Aorta (tissue), 5 donors: ENCODE results near the gene ERI3. TPM values are rescaled to one million over a fixed set of nuclear protein-coding genes. Genes with fewer than 3 reads are reported as not detected.
A peak's percentile ranks its signal among the peaks of the same experiment; 100 is the strongest.

ENCODE experiments used
- ATAC-seq: fragments of 200-7000 bp; cut with Tn5 transposase; one replicate; pipeline ENCODE4 v1.9.1; 2022; ENCODE audit warnings: moderate library complexity; ENCODE audit not compliant: low FRiP score
- DNase-seq, 2 donors: peaks; one replicate each; pipeline ENCODE4 v3.0.0-alpha.2; 2020
- H3K27ac ChIP-seq, 2 donors: one replicate each; pipeline ENCODE4 v1.5.1; 2013; ENCODE audit warnings: low read length in 2 of 2, mild to moderate bottlenecking in 2 of 2, moderate library complexity in 2 of 2, control low read depth in 1 of 2, inconsistent platforms in 1 of 2, low read depth in 1 of 2
- H3K27me3 ChIP-seq, 2 donors: one replicate each; pipeline ENCODE4 v1.6.1; 2013; ENCODE audit warnings: control low read depth in 1 of 2, low read length in 1 of 2, mild to moderate bottlenecking in 1 of 2, moderate library complexity in 1 of 2; ENCODE audit not compliant: insufficient read depth in 2 of 2, control insufficient read depth in 1 of 2
- H3K36me3 ChIP-seq, 2 donors: one replicate each; pipeline ENCODE4 v1.6.1; 2013; ENCODE audit warnings: control low read depth in 1 of 2, low read length in 1 of 2, mild to moderate bottlenecking in 1 of 2; ENCODE audit not compliant: insufficient read depth in 2 of 2, control insufficient read depth in 1 of 2
- H3K4me1 ChIP-seq, 2 donors: one replicate each; pipeline ENCODE4 v1.6.1; 2013; ENCODE audit warnings: low read length in 2 of 2, control low read depth in 1 of 2, mild to moderate bottlenecking in 1 of 2, moderate library complexity in 1 of 2; ENCODE audit not compliant: insufficient read depth in 2 of 2, control insufficient read depth in 1 of 2
- H3K4me3 ChIP-seq, 2 donors: one replicate each; pipeline ENCODE4 v1.5.1; 2013; ENCODE audit warnings: low read length in 2 of 2, control low read depth in 1 of 2, mild to moderate bottlenecking in 1 of 2
- H3K9me3 ChIP-seq: one replicate; pipeline ENCODE4 v1.6.1; 2013; ENCODE audit warnings: mild to moderate bottlenecking, low read length; ENCODE audit not compliant: control insufficient read depth
- WGBS, 2 donors: extraction: QIAGEN DNeasy Blood & Tissue Kit; methylation state at CpG; one replicate each; pipeline ENCODE4 v1.1.7; 2013; 5-methylcytosine and 5-hydroxymethylcytosine counted together
- intact Hi-C, 2 donors: fragments of 100-400 bp; cut with DNase I; formaldehyde crosslinking; loops; one replicate each; pipeline versions ENCODE4 v1.14.2 to v1.15.0; 2022
- polyA plus RNA-seq, 2 donors: library from polyadenylated mRNA; stranded (reverse); fragments of 200-250 nt; gene quantifications; one replicate each; pipeline ENCODE4 v1.2.3, GENCODE V29; 2013
- total RNA-seq, 2 donors: library from RNA; stranded (reverse); fragmentation: NEBNext Ultra II Directional; extraction: Animal tissue kit (Norgen Biotek cat#: 25700); gene quantifications; one replicate each; pipeline ENCODE4 v1.2.1, GENCODE V29; 2021
- donor health status: healthy with polysubstance abuse.
- donor health status: Bipolar disorder and iron deficiency.
- donor health status: DM: no; HTN: no; CAD: no.
- donor health status: DM: no; HTN: no; CAD: no.
- donor health status: DM: yes; HTN: yes; CAD: no.

Gene ERI3
- total and polyA plus RNA-seq, 4 donors, result 31.4 to 55.2 (median 44.9) TPM

DNA sequence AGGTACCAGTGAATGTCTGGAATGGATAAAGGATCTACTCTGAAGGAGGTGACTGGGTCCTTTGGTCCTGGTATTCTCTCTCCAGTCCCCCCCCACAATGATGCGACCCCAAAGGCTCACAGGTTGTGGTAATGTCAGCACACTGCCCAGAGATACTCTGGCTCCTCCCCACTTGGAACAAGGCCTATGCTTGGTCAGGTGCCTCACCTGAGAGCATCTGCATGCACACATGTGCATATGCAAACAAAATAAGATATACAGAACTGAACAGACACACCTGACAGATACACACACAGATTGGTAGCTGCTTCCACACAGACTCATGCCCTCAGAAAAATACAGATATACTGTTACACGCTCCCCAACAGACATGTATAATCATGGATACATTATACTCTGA lies 108.3 kb downstream of the ERI3 start:
- DNase-seq (no peak), ATAC-seq (no peak)
- intact Hi-C loops, result no loop called here
- no peaks in the 10 kb centered on the region for H3K27me3 ChIP-seq
- no peaks in the 10 kb centered on the region for H3K9me3 ChIP-seq
- 94 to 98% methylated on average over 2 of the region's 2 CpGs for WGBS, 2 donors
- H3K27ac ChIP-seq, result no peak overlapping the region
- no peak overlapping the region for H3K4me3 ChIP-seq
- H3K36me3 ChIP-seq, result no peaks in the 10 kb centered on the region
- no peaks in the 10 kb centered on the region for H3K4me1 ChIP-seq

DNA sequence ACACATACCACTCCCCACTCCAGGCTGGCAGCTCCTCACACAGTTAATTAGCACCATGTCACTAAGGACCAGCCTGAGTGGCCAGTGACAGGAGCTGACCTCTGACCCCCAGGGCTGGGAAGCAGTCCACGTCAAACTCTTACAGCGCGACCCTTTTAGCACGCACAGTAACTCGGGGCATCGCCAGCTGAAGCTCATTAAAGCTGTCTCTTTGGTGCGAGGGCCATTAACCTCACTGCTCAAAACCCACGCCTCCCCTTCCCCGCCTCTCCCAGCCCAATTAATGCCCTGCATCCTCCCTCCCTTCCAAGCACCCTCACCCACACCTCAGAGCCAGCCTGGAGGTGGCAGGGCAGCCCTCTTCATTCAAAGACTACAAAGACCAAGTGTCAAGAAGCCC lies 110.1 kb downstream of the ERI3 start:
- Histone ChIP-seq H3K27me3 (no peaks in the 10 kb centered on the region), H3K27ac (no peak overlapping the region), H3K4me3 (no peak overlapping the region), H3K9me3 (no peaks in the 10 kb centered on the region), H3K4me1 (no peaks in the 10 kb centered on the region), H3K36me3 (no peaks in the 10 kb centered on the region)
- DNase-seq (no peak), ATAC-seq (no peak)
- intact Hi-C loops, result no loop called here
- 83 to 85% methylated on average over 9 of the region's 9 CpGs for WGBS, 2 donors

DNA sequence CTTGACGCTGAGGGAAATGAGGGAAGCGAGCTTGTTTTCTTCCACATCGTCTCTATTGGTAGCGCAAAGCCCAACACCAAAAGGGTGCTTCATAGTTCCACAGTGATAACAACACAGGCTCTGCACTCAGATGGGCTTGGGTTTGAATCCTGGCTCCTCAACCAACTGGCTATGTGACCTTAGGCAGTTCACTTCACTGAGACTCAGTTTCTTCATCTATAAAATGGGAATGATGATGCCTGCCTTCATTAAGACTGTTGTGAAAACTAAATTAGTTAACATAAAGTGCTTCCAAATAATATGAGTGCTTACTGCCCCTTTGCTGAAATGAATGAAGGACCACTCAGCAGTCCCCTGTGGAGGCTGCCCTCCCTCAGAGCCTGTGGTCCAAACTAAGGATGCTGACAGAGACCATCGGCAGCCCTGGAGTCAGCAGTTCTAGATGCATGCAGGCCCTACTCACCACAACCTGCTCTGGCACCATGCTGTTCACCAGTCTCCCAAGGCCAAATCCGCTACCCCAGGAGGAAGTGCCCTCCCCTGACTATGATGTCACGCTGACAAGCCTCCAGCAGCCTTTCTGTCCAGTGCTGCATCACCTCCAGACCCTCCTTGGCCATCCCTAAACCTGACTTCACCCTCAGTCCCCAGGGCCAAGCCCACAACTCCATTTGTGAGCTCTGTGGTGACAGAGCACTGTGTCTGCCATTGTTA lies 111.1 kb downstream of the ERI3 start:
- WGBS, 2 donors, result 94 to 95% methylated on average over 7 of the region's 7 CpGs
- intact Hi-C loops, result no loop called here
- Histone ChIP-seq H3K4me3 (no peak overlapping the region), H3K4me1 (no peaks in the 10 kb centered on the region), H3K27me3 (no peaks in the 10 kb centered on the region), H3K36me3 (no peaks in the 10 kb centered on the region), H3K27ac (no peak overlapping the region), H3K9me3 (no peaks in the 10 kb centered on the region)
- DNase-seq (no peak), ATAC-seq (no peak)

DNA sequence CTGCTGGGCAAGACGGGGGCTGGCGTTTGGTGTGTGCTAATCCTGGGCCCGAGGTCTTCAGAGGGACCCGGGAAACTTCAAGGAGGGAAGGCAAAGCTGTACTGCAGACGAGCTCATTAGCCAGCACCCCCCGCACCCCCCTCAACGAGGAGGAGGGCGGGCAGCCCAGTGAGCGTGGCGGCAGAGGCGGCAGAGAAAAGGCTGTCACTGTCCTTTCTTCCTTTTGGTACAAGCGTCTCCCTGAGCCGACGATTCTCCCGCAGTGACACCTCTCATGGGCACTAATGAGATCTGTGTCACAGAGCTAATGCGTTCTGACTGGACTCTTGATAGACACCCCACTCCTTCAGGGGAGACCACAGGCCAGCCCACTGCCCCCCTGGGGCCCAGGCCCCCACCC lies 112.3 kb downstream of the ERI3 start:
- H3K36me3 ChIP-seq, result no peaks in the 10 kb centered on the region
- H3K4me3 ChIP-seq, result no peak overlapping the region
- H3K27me3 ChIP-seq, result no peaks in the 10 kb centered on the region
- ATAC-seq (no peak), DNase-seq (peak in 1 of 2 donors; percentile 55)
- WGBS, 2 donors, result 77 to 84% methylated on average over 16 of the region's 16 CpGs
- intact Hi-C loops, result no loop called here
- H3K27ac ChIP-seq, result no peak overlapping the region
- H3K9me3 ChIP-seq, result no peaks in the 10 kb centered on the region
- no peaks in the 10 kb centered on the region for H3K4me1 ChIP-seq

DNA sequence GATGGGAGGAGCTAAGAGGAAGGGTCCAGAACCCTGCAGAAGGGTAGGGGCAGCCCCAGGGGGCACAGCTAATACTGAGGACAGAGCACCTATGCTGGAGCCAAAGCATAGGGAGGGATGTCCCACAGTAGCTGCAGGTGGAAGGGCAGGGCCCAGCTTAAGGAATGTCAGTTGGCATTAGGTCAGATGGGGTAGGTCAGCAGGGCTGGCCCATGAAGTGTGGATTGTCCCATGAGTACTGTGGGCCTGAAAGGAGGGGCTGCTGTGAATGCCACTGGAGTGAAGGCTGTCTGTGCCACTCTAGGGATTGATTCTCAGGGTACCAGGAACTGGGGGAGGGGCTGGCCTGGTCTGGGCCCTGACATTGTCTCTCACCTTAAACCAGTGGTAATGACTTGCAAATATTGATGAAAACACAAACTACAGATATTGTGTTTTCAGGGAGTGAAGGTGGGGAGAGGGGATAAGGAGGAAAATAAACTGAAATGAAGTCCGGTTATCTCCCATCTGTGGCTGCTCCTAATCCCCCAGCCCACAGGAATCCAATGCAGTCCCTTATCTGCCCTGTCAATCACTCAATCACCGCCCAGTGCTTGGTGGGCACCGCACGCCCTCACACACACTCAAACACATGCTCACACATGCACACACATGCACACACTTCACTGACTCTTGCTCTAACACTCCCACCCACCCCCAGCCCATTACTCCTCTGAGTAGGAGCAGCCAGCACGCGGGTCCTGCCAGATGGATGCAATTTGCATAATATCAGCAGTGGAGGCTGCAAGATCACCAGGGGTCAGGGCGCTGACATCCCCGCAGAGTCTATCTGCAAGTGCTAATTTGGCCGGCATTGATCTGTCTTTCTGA lies 114.0 kb downstream of the ERI3 start:
- H3K4me3 ChIP-seq, result no peak overlapping the region
- peak overlapping the region in 1 of 2 donors; percentile 67 for H3K27ac ChIP-seq
- H3K36me3 ChIP-seq, result no peaks in the 10 kb centered on the region
- ATAC-seq, result no peak
- intact Hi-C loops, result no loop called here
- no peaks in the 10 kb centered on the region for H3K9me3 ChIP-seq
- DNase-seq, result no peak
- no peaks in the 10 kb centered on the region for H3K4me1 ChIP-seq
- no peaks in the 10 kb centered on the region for H3K27me3 ChIP-seq
- WGBS, 2 donors, result 85 to 88% methylated on average over 9 of the region's 9 CpGs

DNA sequence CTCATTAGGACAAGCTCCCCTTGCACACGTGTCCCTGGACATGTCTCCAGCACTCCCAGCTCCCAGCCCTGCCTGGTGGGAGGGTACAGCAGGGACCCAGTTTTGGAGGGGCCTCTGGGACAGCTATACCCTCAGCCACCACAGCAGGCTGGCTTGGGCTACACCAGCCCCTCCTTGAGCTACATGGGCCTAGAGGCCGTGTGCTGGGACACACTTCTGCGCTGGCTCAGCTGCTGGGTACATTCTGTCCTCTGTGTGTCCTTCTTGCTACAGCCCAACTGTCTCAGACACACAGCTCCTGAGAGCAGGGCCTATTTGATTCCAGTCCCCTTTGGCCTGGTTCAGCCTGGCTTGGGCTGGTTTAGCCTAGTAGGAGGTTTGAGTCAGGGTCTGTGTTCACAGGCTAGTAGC lies 115.1 kb downstream of the ERI3 start:
- H3K27ac ChIP-seq, result peak overlapping the region; percentile 18 to 67
- H3K36me3 ChIP-seq, result no peaks in the 10 kb centered on the region
- DNase-seq, result no peak
- 46 to 62% methylated on average over 3 of the region's 3 CpGs for WGBS, 2 donors
- H3K4me3 ChIP-seq, result no peak overlapping the region
- no peaks in the 10 kb centered on the region for H3K4me1 ChIP-seq
- no peaks in the 10 kb centered on the region for H3K9me3 ChIP-seq
- ATAC-seq, result peak; percentile 60
- intact Hi-C loops, result no loop called here
- H3K27me3 ChIP-seq, result no peaks in the 10 kb centered on the region

DNA sequence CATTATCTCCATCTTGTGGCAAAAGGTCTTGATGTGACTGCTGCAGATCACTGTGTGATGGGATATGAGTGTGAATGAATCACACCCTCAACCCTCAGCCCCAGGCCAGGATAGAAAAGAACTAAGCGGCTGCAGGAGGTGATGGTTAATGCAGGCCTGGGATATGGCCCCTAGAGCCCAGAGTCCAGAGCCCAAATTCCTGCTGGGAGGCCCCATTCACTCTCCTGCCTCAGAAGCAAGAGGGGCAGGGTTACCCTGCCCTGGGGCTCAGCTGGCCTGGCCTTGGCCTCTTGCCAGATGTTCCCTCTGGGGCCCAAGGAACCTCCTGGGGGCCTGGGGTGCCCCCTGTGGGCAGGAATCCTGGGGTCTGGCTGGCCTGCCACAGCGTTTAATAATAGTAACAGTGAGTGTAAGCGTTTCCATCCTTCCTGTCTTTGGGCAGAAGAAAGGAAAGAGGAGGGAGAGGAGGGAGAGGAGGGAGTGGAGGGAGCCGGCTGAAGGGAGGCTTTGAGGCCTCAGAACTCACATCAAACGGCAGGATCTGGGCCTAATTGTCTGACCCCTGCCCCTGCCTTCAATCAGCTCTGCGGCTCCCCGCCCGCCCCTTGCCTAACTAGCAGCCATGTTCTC lies 115.6 kb downstream of the ERI3 start:
- Histone ChIP-seq H3K9me3 (no peaks in the 10 kb centered on the region), H3K4me3 (no peak overlapping the region), H3K4me1 (no peaks in the 10 kb centered on the region), H3K36me3 (no peaks in the 10 kb centered on the region), H3K27ac (peak overlapping the region; percentile 18 to 67), H3K27me3 (no peaks in the 10 kb centered on the region)
- intact Hi-C loops, result no loop called here
- ATAC-seq (peak; percentile 39), DNase-seq (peak in 1 of 2 donors; percentile 86)
- 40% methylated on average over 8 of the region's 8 CpGs for WGBS, 2 donors

DNA sequence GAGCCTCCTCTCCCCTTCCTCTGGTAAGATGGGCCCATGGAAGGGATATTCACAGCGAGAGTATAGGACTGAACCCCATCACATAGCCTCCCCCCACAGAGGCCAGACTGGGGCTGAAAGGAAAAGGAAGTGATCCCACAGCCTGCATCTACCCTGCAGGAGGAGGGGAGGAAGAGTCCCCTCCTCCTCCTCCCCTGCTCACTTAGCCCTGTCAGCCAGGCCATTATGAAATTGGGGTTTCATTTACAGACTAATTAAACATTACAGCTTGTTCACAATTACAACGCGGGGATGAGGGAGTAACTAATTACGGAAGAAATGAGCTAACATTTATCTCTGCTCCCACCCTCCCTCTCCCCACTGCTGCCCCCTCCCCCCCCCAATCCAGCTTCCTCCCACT lies 116.4 kb downstream of the ERI3 start:
- intact Hi-C loops, result no loop called here
- 86 to 91% methylated on average over 4 of the region's 4 CpGs for WGBS, 2 donors
- ATAC-seq (no peak), DNase-seq (no peak)
- Histone ChIP-seq H3K9me3 (no peaks in the 10 kb centered on the region), H3K4me1 (no peaks in the 10 kb centered on the region), H3K4me3 (no peak overlapping the region), H3K36me3 (no peaks in the 10 kb centered on the region), H3K27ac (no peak overlapping the region), H3K27me3 (no peaks in the 10 kb centered on the region)
